Kidney (tissue), 14 donors: ENCODE data around the gene ARF1. TPM values are rescaled to one million over a fixed set of nuclear protein-coding genes. Genes with fewer than 3 reads are reported as not detected.

Source experiments
- DNase-seq, 5 donors: peaks; one replicate each; pipeline ENCODE4 v3.0.0-alpha.2; 2013 to 2020
- FAIRE-seq: peaks from 2 replicates; lab custom pipeline; 2012; peaks lifted over from hg19 to GRCh38; lab: Jason Lieb, UNC
- H3K27ac ChIP-seq, 2 donors: one replicate each; pipeline ENCODE4 v1.7.0; 2013; ENCODE audit warnings: low read depth in 2 of 2, low read length in 2 of 2, inconsistent platforms in 1 of 2
- H3K27me3 ChIP-seq: one replicate; pipeline ENCODE4 v1.7.1; 2013; ENCODE audit warnings: low read length, inconsistent platforms; ENCODE audit not compliant: control insufficient read depth, insufficient read depth
- H3K36me3 ChIP-seq, 3 donors: one replicate each; pipeline versions ENCODE4 v1.7.0 to v1.7.1; 2013; ENCODE audit warnings: low read length in 3 of 3, control low read depth in 1 of 3, inconsistent platforms in 1 of 3; ENCODE audit not compliant: insufficient read depth in 3 of 3, control insufficient read depth in 2 of 3
- H3K4me1 ChIP-seq, 3 donors: one replicate each; pipeline versions ENCODE4 v1.7.0 to v1.7.1; 2013; ENCODE audit warnings: low read length in 3 of 3, inconsistent platforms in 1 of 3, low read depth in 1 of 3; ENCODE audit not compliant: control insufficient read depth in 2 of 3, insufficient read depth in 2 of 3
- H3K4me3 ChIP-seq, 3 donors: one replicate each; pipeline versions ENCODE4 v1.7.0 to v1.8.1; 2013; ENCODE audit warnings: low read length in 3 of 3, control low read depth in 1 of 3, inconsistent platforms in 1 of 3
- H3K9ac ChIP-seq, 3 donors: one replicate each; pipeline versions ENCODE4 v1.7.0 to v1.7.1; 2013; ENCODE audit warnings: low read length in 3 of 3, control low read depth in 1 of 3, inconsistent platforms in 1 of 3
- H3K9me3 ChIP-seq, 3 donors: one replicate each; pipeline versions ENCODE4 v1.7.0 to v1.7.1; 2013; ENCODE audit warnings: low read length in 3 of 3, control low read depth in 1 of 3, inconsistent platforms in 1 of 3; ENCODE audit not compliant: control insufficient read depth in 2 of 3, insufficient read depth in 1 of 3
- intact Hi-C: fragments of 100-400 bp; cut with DNase I; formaldehyde crosslinking; loops from one replicate; pipeline ENCODE4 v1.11.1; 2022
- polyA plus RNA-seq: library from polyadenylated mRNA; stranded (reverse); fragments of 350-450 nt; fragmentation: Illumina TruSeq; extraction: RNeasy Lipid Tissue Mini Kit (QIAGEN cat#74804); gene quantifications from one replicate; pipeline ENCODE4 v1.2.3, GENCODE V29; 2014; ENCODE audit warnings: low read depth, low replicate concordance; ENCODE audit not compliant: insufficient read depth
- total RNA-seq: library from RNA; stranded (reverse); fragmentation: NEBNext Ultra II Directional; extraction: Animal tissue kit (Norgen Biotek cat#: 25700); gene quantifications from one replicate; pipeline ENCODE4 v1.2.1, GENCODE V29; 2021
- TF ChIP-seq, protein P1 (sequence below): IDR thresholded peaks from 3 replicates; pipeline ENCODE4 v1.5.1; 2012; ENCODE audit warnings: mild to moderate bottlenecking, moderate library complexity, borderline replicate concordance; ENCODE audit not compliant: insufficient read depth; ENCODE audit errors: extremely low read depth
- donor health status: control.
- donor health status: control.
- donor health status: control.
- donor health status: control.
- donor health status: control.
- donor health status: DM: yes; HTN: yes; CAD: no.
- donor health status: Normal renal cell carcinoma (clear cell type).

ARF1 gene
- total and polyA plus RNA-seq, 2 donors from 2014 or later: 383 to 398 TPM

DNA sequence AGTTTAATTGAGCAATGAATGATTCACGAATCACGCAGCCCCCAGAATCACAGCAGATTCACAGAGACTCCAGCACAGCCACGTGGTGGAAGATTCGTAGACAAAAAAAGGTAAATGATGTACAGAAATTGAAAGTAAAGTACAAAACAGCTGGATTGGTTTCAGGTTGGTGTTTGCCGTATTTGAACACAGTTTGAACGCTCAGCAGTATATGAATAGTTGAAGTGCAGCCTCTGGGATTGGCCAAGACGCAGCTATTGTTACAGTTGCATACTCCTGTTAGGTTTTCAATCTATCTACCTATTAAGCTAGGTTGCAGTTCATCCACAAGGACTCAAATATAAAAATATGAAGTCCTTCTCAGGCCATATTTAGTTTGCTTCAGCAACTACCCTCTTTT, 29.7 kb downstream of the ARF1 start:
- H3K4me3 ChIP-seq: no peak overlapping the region
- no peaks in the 10 kb centered on the region for H3K27me3 ChIP-seq
- DNase-seq: no peak
- no peaks in the 10 kb centered on the region for H3K9me3 ChIP-seq
- peaks cover 0 to 17% (median 0%) of the 10 kb centered on the region in 3 donors for H3K4me1 ChIP-seq
- no peak overlapping the region for H3K27ac ChIP-seq
- no peaks in the 10 kb centered on the region for H3K36me3 ChIP-seq
- intact Hi-C loops: no loop called here
- TF ChIP-seq, protein P1, sequence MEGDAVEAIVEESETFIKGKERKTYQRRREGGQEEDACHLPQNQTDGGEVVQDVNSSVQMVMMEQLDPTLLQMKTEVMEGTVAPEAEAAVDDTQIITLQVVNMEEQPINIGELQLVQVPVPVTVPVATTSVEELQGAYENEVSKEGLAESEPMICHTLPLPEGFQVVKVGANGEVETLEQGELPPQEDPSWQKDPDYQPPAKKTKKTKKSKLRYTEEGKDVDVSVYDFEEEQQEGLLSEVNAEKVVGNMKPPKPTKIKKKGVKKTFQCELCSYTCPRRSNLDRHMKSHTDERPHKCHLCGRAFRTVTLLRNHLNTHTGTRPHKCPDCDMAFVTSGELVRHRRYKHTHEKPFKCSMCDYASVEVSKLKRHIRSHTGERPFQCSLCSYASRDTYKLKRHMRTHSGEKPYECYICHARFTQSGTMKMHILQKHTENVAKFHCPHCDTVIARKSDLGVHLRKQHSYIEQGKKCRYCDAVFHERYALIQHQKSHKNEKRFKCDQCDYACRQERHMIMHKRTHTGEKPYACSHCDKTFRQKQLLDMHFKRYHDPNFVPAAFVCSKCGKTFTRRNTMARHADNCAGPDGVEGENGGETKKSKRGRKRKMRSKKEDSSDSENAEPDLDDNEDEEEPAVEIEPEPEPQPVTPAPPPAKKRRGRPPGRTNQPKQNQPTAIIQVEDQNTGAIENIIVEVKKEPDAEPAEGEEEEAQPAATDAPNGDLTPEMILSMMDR: no peak
- no peak overlapping the region for H3K9ac ChIP-seq
- FAIRE-seq: no peak

GRCh38 chr1:228112617-228113016, 30.1 kb downstream of the ARF1 start:
- H3K36me3 ChIP-seq: no peaks in the 10 kb centered on the region
- no peaks in the 10 kb centered on the region for H3K27me3 ChIP-seq
- no peak overlapping the region for H3K27ac ChIP-seq
- no peak overlapping the region for H3K9ac ChIP-seq
- H3K4me1 ChIP-seq: peaks cover 0 to 17% (median 0%) of the 10 kb centered on the region in 3 donors
- TF ChIP-seq, protein P1: no peak
- FAIRE-seq (no peak), DNase-seq (no peak)
- H3K9me3 ChIP-seq: no peaks in the 10 kb centered on the region
- H3K4me3 ChIP-seq: no peak overlapping the region
- intact Hi-C loops: no loop called here

- H3K36me3 ChIP-seq: no peaks in the 10 kb centered on the region
- DNase-seq: no peak
- no peak overlapping the region for H3K9ac ChIP-seq
- no peaks in the 10 kb centered on the region for H3K9me3 ChIP-seq
- H3K27ac ChIP-seq: no peak overlapping the region
- no peaks in the 10 kb centered on the region for H3K27me3 ChIP-seq
- H3K4me3 ChIP-seq: no peak overlapping the region
- peaks cover 0 to 4% (median 0%) of the 10 kb centered on the region in 3 donors for H3K4me1 ChIP-seq
- TF ChIP-seq, protein P1: no peak
- intact Hi-C loops: no loop called here
- no peak for FAIRE-seq
Measured at GRCh38 chr1:228114827-228115226, 32.3 kb downstream of the ARF1 start.

DNA sequence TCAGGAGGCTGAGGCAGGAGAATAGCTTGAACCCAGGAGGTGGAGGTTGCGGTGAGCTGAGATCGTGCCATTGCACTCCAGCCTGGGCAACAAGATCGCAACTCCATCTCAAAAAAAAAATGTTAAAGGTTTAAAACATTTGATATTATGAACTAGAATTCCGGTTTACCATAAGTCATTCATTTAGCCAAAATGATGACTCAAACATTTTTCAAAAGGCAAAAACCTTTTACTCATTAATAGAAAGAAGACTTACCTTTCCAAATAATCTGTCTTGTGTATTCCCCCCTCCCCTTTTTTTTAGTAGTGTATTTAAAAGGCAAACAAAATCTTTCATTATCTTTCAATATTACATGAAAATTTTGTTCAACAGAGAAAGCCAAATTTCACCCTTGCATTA, 34.8 kb downstream of the ARF1 start:
- TF ChIP-seq, protein P1: no peak
- Histone ChIP-seq H3K4me1 (no peaks in the 10 kb centered on the region), H3K9ac (no peak overlapping the region), H3K36me3 (no peaks in the 10 kb centered on the region), H3K27me3 (no peaks in the 10 kb centered on the region), H3K4me3 (no peak overlapping the region), H3K27ac (no peak overlapping the region), H3K9me3 (no peaks in the 10 kb centered on the region)
- FAIRE-seq (no peak), DNase-seq (no peak)
- intact Hi-C loops: no loop called here
